ENCODE data around the gene CNTNAP5.

DNA sequence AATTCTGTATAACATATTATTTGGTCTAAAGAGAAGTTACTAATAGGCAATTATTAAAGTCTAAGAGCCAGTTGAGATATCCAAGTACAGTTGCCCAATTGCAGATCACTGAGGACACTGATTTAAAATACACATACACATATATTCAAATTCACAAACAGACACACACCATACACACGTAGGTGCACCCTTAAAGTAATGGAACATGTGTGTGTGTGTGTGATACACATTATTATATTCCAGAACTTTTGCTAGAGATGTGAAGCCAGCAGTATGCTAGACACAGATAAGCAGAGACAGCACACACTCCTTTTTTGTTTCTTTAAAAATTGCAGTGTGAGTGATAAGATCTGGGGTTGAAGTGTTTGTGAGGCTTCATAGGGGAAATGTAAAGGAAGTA, 292.5 kb downstream of the CNTNAP5 start:
- TF ChIP-seq, protein P1, sequence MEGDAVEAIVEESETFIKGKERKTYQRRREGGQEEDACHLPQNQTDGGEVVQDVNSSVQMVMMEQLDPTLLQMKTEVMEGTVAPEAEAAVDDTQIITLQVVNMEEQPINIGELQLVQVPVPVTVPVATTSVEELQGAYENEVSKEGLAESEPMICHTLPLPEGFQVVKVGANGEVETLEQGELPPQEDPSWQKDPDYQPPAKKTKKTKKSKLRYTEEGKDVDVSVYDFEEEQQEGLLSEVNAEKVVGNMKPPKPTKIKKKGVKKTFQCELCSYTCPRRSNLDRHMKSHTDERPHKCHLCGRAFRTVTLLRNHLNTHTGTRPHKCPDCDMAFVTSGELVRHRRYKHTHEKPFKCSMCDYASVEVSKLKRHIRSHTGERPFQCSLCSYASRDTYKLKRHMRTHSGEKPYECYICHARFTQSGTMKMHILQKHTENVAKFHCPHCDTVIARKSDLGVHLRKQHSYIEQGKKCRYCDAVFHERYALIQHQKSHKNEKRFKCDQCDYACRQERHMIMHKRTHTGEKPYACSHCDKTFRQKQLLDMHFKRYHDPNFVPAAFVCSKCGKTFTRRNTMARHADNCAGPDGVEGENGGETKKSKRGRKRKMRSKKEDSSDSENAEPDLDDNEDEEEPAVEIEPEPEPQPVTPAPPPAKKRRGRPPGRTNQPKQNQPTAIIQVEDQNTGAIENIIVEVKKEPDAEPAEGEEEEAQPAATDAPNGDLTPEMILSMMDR (conservative IDR thresholded peaks at IDR 0.05; ENCODE audit: low read depth, low read length): no peak
- TF ChIP-seq EZH2 (IDR thresholded peaks at IDR 0.05; ENCODE audit: borderline replicate concordance, low read depth, low read length, poor library complexity, severe bottlenecking): no peak
